Right atrium auricular region (tissue), 2 donors: ENCODE results near the gene PACSIN2. TPM values are rescaled to one million over a fixed set of nuclear protein-coding genes. Genes with fewer than 3 reads are reported as not detected.

Experiments used
- DNase-seq: peaks from one replicate; pipeline ENCODE4 v3.0.0-alpha.2; 2019; ENCODE audit warnings: low spot score
- H3K27ac ChIP-seq, 2 donors: fragments of 200-600 bp; sonication (generic); 1 replicate in 1 of 2; 2 replicates in 1 of 2; pipeline ENCODE4 v1.5.1; 2016 to 2019
- H3K27me3 ChIP-seq, 2 donors: fragments of 200-600 bp; sonication (generic); one replicate each; pipeline versions ENCODE4 v1.5.1 to v1.6.0; 2017 to 2019
- H3K36me3 ChIP-seq: fragments of 200-600 bp; sonication (generic); one replicate; pipeline ENCODE4 v1.5.1; 2016
- H3K4me1 ChIP-seq, 2 donors: fragments of 200-600 bp; sonication (generic); one replicate each; pipeline versions ENCODE4 v1.5.1 to v1.6.0; 2017 to 2019
- H3K4me3 ChIP-seq, 2 donors: fragments of 200-600 bp; sonication (generic); 1 replicate in 1 of 2; 2 replicates in 1 of 2; pipeline ENCODE4 v1.5.1; 2017 to 2019; ENCODE audit warnings: mild to moderate bottlenecking in 1 of 2, moderate library complexity in 1 of 2
- H3K9me3 ChIP-seq, 2 donors: fragments of 200-600 bp; sonication (generic); one replicate each; pipeline ENCODE4 v1.5.1; 2019
- CTCF ChIP-seq, 2 donors: fragments of 200-600 bp; sonication (generic); IDR thresholded peaks; one replicate each; pipeline ENCODE4 v1.5.1; 2019; ENCODE audit warnings: antibody characterized with exemption in 2 of 2
- total RNA-seq, 2 donors: library from RNA; depleted of rRNA; stranded (reverse); fragments of >200 nt; gene quantifications; one replicate each; pipeline ENCODE4 v1.1.0, GENCODE V29; 2016

PACSIN2 gene
- total RNA-seq, 2 donors from 2014 or later = 66.3 to 89.8 TPM

GRCh38 chr22:42881298-42881697 lies 133.7 kb downstream of the PACSIN2 start:
- no peak for TF ChIP-seq CTCF (IDR thresholded peaks at IDR 0.05)
- Histone ChIP-seq H3K9me3 (no peaks in the 10 kb centered on the region), H3K4me1 (peaks cover 0 to 20% of the 10 kb centered on the region in 2 donors), H3K4me3 (no peak overlapping the region), H3K36me3 (peaks cover 84% of the 10 kb centered on the region), H3K27ac (no peak overlapping the region), H3K27me3 (no peaks in the 10 kb centered on the region)
- DNase-seq = no peak

- Histone ChIP-seq H3K4me1 (peaks cover 0 to 20% of the 10 kb centered on the region in 2 donors), H3K36me3 (peaks cover 89% of the 10 kb centered on the region), H3K27ac (no peak overlapping the region), H3K4me3 (no peak overlapping the region), H3K9me3 (no peaks in the 10 kb centered on the region), H3K27me3 (no peaks in the 10 kb centered on the region)
- no peak for DNase-seq
- no peak for TF ChIP-seq CTCF (IDR thresholded peaks at IDR 0.05)
Measured at GRCh38 chr22:42880815-42881214, 134.1 kb downstream of the PACSIN2 start.

- no peak for TF ChIP-seq CTCF (IDR thresholded peaks at IDR 0.05)
- Histone ChIP-seq H3K27ac (no peak overlapping the region), H3K9me3 (no peaks in the 10 kb centered on the region), H3K4me1 (peaks cover 0 to 20% of the 10 kb centered on the region in 2 donors), H3K4me3 (no peak overlapping the region), H3K36me3 (peaks cover 97% of the 10 kb centered on the region), H3K27me3 (no peaks in the 10 kb centered on the region)
- DNase-seq = no peak
Measured at GRCh38 chr22:42879371-42880021, 135.5 kb downstream of the PACSIN2 start.

- Histone ChIP-seq H3K36me3 (peaks cover 97% of the 10 kb centered on the region), H3K9me3 (no peaks in the 10 kb centered on the region), H3K4me1 (peaks cover 0 to 20% of the 10 kb centered on the region in 2 donors), H3K27me3 (no peaks in the 10 kb centered on the region), H3K4me3 (no peak overlapping the region), H3K27ac (no peak overlapping the region)
- no peak for DNase-seq
- TF ChIP-seq CTCF (IDR thresholded peaks at IDR 0.05) = no peak
Measured at GRCh38 chr22:42878561-42879305, 136.2 kb downstream of the PACSIN2 start.

DNA sequence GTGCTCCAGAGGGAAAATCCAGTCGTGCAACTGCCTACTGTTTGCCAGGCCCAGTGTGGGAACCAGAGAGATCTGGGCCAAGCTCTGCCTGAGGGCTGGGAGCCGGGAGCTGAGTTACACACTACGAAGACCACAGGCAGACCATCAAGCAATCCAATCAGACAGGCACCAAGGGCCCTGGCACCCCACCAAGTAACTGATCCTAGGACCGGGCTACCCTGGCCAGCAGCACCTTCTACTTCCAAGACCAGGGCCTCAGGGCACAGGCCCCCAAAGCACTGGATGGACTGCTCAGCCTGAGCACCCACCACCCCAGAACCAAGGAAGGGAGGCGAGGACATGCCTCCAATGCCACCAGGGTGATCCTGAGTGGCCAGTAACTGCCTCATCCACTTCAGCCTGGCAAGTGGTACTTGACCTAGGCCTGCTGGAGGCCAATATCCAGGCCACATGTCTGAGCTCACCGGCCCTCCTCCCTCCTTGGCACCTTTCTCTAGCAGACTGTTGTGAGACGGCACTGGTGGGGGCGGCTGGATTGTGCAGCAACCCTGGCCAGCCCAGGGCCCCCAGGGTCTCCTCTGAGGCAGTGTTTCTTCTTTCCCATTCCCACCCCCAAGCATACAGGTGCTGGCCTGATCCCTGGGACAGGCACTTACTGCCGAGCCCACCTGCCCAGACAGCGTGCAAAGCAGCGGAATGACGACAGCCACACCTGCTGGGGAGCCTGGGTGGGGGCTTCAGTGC lies 137.2 kb downstream of the PACSIN2 start:
- Histone ChIP-seq H3K4me3 (no peak overlapping the region), H3K4me1 (peaks cover 0 to 20% of the 10 kb centered on the region in 2 donors), H3K9me3 (no peaks in the 10 kb centered on the region), H3K27ac (peak overlapping the region in 1 of 2 donors; percentile 16), H3K27me3 (no peaks in the 10 kb centered on the region), H3K36me3 (peaks cover 97% of the 10 kb centered on the region)
- no peak for DNase-seq
- no peak for TF ChIP-seq CTCF (IDR thresholded peaks at IDR 0.05)
